ENCODE data around the gene TANC1. TPM values are rescaled to one million over a fixed set of nuclear protein-coding genes. Genes with fewer than 3 reads are reported as not detected.

TANC1 gene
- total RNA-seq, 2 experiments from 2014 or later: 0.31 to 0.33 TPM

DNA sequence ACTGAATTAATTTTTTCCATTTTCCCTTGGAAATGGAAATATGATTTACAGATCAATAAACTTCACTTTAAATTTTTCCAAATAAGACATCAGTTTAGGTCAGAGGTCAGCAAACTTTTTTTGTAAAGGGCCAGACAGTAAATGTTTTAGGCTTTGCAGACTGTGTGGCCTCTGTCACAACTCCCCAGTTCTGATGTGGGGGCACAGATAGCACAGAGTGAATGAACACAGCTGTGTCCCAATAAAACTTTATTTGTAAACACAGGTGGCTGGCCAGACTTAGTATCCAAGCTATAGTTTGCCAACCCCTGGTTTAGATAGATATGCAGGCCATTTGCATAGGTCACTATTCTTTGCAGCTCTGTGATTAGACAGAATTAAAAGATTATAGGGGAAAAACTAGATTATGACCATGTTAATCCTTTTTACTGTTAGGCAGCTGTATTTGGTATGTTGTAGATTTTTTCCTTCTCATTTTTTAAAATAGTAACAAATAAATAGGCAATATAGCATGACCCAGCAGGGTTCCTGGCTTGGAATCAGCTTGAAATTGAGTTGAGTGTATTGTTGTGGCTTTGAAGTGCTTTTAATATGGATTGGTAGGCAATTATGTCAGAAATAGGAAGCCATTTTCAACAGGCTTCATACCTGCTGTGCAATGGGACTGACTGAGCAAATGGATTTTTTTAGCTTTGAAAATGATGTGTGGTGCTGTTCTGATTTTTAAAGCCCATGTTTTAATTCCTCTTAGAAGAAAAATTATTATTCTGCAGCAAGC is 258.4 kb downstream of the TANC1 start:
- no peak overlapping the region for H3K27ac Mint-ChIP-seq
- DNase-seq: no peak
- H3K36me3 Mint-ChIP-seq: peaks cover 3% of the 10 kb centered on the region
- no peaks in the 10 kb centered on the region for H3K27me3 Mint-ChIP-seq
- no peaks in the 10 kb centered on the region for H3K9me3 Mint-ChIP-seq
- H3K4me1 Mint-ChIP-seq: peaks cover 29% of the 10 kb centered on the region
- H3K4me3 Mint-ChIP-seq: no peak overlapping the region
- ATAC-seq (ENCODE audit: low read depth): no peak
- POLR2A ChIA-PET: interaction anchor here (0.7 to 1.1 kb wide), 2 partner anchors 17 to 23 kb away, joined by 3 to 4 read pairs; no protein-coding TSS in a partner anchor

DNA sequence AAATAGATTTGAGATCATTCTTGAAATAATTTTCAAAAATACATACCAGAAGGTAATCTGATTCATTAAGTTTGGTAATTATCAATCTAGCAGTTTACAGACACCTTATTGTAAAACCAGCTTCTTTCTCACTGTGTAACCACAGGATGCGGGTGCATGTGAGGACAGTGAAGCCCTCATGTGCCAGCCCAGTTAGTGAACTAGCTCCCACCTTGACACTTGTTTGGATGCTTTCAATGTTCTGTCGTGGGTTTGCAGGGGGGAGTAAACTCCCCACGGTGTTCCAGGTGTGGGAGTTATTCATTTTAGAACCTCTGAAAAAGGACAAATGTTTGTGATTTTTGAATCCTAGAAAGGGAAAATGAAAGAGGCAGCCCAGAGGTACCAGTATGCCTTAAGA is 259.0 kb downstream of the TANC1 start:
- H3K4me1 Mint-ChIP-seq: peaks cover 29% of the 10 kb centered on the region
- H3K27me3 Mint-ChIP-seq: no peaks in the 10 kb centered on the region
- H3K4me3 Mint-ChIP-seq: no peak overlapping the region
- ATAC-seq (ENCODE audit: low read depth): no peak
- H3K36me3 Mint-ChIP-seq: peaks cover 3% of the 10 kb centered on the region
- no peak for DNase-seq
- no peak overlapping the region for H3K27ac Mint-ChIP-seq
- no peaks in the 10 kb centered on the region for H3K9me3 Mint-ChIP-seq
- POLR2A ChIA-PET: interaction anchor here (0.7 kb wide), 1 partner anchor 22 kb away, joined by 4 read pairs; no protein-coding TSS in a partner anchor

DNA sequence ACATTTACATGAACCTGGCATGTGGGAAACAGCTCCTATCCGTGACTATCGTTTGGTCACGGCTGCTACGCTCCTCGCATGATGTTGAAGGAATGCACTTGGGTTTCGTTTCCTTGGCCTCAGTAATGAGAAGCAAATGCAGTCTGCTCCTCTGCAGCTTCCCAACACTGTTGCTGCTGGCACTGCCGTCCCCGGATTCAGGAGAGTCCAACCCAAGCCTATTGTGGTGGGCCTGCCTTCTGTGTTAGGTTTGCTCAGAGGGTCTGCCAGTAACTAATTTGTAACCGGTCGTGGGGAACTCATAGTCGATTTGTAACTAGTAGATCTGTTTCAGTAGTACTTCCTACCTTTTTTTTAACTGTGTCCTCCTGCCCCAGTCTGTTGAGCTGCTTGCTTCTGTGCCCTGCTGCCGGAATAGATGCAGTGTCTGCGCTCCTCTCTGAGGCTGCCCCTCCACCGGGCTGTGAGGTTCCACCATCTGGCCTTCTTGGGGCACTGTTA is 259.7 kb downstream of the TANC1 start:
- Mint-ChIP-seq H3K9me3 (no peaks in the 10 kb centered on the region), H3K27me3 (no peaks in the 10 kb centered on the region), H3K27ac (no peak overlapping the region), H3K4me3 (no peak overlapping the region), H3K36me3 (peaks cover 3% of the 10 kb centered on the region), H3K4me1 (peaks cover 29% of the 10 kb centered on the region)
- POLR2A ChIA-PET: no interaction called here
- DNase-seq (no peak), ATAC-seq (ENCODE audit: low read depth) (no peak)

DNA sequence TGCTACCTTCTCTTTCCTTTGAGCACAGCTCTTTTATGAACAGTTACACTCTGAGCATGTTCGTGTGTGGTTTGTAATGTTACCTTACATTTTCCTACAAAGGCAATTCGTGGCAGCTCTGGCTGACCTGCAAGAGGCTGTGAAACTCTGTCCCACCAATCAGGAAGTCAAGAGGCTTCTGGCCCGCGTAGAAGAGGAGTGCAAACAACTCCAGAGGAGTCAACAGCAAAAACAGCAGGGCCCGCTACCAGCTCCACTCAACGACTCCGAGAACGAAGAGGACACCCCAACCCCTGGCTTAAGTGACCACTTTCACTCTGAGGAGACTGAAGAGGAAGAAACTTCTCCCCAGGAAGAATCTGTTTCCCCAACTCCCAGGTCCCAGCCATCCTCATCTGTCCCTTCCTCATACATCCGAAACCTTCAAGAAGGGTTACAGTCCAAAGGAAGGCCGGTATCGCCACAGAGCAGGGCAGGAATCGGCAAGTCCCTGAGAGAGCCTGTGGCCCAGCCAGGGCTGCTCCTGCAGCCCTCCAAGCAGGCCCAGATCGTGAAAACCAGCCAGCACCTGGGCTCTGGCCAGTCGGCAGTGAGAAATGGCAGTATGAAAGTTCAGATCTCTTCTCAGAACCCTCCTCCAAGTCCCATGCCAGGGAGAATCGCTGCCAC is 261.2 kb downstream of the TANC1 start:
- H3K9me3 Mint-ChIP-seq: no peaks in the 10 kb centered on the region
- H3K27me3 Mint-ChIP-seq: no peaks in the 10 kb centered on the region
- no peak for DNase-seq
- peaks cover 6% of the 10 kb centered on the region for H3K36me3 Mint-ChIP-seq
- H3K4me1 Mint-ChIP-seq: peaks cover 29% of the 10 kb centered on the region
- no peak overlapping the region for H3K27ac Mint-ChIP-seq
- H3K4me3 Mint-ChIP-seq: no peak overlapping the region
- POLR2A ChIA-PET: no interaction called here
- ATAC-seq (ENCODE audit: low read depth): no peak

DNA sequence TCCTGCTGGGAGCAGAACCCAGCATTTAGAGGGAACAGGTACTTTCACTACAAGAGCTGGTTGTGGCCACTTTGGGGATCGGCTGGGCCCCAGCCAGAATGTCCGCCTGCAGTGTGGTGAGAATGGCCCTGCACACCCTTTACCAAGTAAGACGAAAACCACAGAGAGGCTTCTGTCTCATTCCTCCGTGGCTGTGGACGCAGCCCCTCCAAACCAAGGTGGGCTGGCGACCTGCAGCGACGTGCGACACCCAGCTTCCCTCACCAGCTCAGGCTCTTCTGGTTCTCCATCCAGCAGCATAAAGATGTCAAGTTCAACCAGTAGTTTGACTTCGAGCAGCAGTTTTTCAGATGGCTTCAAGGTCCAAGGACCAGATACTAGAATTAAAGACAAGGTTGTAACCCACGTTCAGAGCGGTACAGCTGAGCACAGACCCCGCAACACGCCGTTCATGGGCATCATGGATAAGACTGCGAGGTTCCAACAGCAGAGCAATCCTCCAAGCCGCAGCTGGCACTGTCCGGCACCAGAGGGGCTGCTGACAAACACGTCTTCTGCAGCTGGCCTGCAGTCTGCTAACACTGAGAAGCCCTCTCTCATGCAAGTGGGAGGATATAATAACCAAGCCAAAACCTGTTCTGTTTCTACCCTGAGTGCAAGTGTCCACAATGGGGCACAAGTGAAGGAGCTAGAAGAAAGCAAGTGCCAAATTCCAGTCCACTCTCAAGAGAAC is 261.9 kb downstream of the TANC1 start:
- H3K36me3 Mint-ChIP-seq: peaks cover 6% of the 10 kb centered on the region
- POLR2A ChIA-PET: no interaction called here
- H3K9me3 Mint-ChIP-seq: no peaks in the 10 kb centered on the region
- peaks cover 29% of the 10 kb centered on the region for H3K4me1 Mint-ChIP-seq
- no peaks in the 10 kb centered on the region for H3K27me3 Mint-ChIP-seq
- DNase-seq (no peak), ATAC-seq (ENCODE audit: low read depth) (no peak)
- no peak overlapping the region for H3K27ac Mint-ChIP-seq
- no peak overlapping the region for H3K4me3 Mint-ChIP-seq

DNA sequence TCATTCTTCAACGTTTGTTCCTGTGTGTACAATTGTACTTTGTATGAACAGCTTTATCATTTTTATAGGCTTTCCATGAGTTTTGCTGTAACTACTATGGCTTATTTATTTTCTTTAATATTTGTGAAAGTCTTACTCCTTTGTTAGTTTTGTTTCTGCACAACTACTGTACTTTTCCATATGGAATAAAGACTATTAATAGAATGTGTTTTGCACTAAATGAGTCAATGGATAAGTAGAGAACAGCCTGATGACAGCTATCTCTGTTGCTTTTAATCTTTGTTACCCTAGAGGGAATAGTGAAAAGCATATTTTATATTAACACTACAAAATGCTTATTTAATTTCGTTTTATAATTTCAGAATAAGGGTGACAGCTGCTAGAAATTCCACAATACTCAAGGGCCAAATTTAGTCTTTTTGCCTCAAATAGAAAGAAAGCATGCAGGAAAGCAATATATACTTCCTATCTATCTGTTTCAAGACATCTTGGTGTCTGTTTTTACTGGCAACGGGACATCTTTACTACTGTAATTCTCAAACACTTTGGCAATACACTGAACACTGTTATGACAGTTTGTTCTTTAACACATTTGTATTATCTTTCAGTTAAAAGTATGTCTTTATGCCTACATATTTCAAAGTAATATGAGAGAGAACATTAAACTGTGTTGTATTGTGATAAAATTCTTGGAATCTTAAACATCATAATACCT is 264.2 kb downstream of the TANC1 start:
- DNase-seq: no peak
- Mint-ChIP-seq H3K9me3 (no peaks in the 10 kb centered on the region), H3K4me1 (peaks cover 16% of the 10 kb centered on the region), H3K36me3 (peaks cover 12% of the 10 kb centered on the region), H3K27ac (no peak overlapping the region), H3K4me3 (no peak overlapping the region), H3K27me3 (no peaks in the 10 kb centered on the region)
- ATAC-seq (ENCODE audit: low read depth): no peak
- POLR2A ChIA-PET: no interaction called here

DNA sequence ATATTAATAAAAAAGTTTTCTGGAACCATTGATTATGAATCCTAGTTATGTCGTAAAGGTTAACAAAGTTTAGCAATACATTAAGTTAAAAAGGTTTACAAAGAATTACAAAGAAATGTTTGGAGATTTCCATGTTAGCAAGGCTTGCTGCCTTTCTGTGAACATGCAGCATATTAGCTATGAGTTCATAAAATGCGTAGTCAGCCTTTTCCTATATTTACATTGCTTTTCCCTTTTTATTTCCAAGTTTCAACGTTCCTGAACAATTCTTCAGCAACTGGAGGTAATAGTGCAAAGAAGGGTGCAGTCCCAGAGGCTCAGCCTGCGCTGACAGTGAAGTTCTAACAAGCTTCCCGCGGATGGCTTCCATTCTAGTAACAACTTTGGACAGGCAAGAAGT is 266.4 kb downstream of the TANC1 start:
- ATAC-seq (ENCODE audit: low read depth) (no peak), DNase-seq (no peak)
- Mint-ChIP-seq H3K36me3 (peaks cover 10% of the 10 kb centered on the region), H3K4me1 (no peaks in the 10 kb centered on the region), H3K4me3 (no peak overlapping the region), H3K27ac (no peak overlapping the region), H3K27me3 (no peaks in the 10 kb centered on the region), H3K9me3 (no peaks in the 10 kb centered on the region)
- POLR2A ChIA-PET: no interaction called here

DNA sequence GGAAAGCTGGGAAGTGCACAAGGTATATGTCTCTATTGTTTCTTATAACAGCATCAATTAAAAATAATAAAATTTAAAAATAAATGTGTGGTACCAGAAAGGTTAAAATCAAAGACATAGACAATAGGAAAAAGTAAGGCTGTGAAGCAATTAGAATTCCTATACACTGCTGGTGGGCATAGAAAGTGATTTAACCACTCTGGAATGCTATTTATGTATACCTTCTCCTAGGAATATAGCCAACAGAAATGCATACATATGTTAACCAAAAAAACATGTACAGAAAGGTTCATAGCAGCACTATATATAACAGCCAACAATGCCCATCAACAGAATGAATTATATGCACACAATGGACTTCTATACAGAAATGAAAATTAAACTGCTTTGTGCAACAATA is 275.1 kb downstream of the TANC1 start:
- no peak overlapping the region for H3K27ac Mint-ChIP-seq
- no peaks in the 10 kb centered on the region for H3K27me3 Mint-ChIP-seq
- peaks cover 30% of the 10 kb centered on the region for H3K36me3 Mint-ChIP-seq
- DNase-seq: no peak
- no peak overlapping the region for H3K4me3 Mint-ChIP-seq
- ATAC-seq (ENCODE audit: low read depth): no peak
- POLR2A ChIA-PET: no interaction called here
- peaks cover 6% of the 10 kb centered on the region for H3K9me3 Mint-ChIP-seq
- peaks cover 1% of the 10 kb centered on the region for H3K4me1 Mint-ChIP-seq

DNA sequence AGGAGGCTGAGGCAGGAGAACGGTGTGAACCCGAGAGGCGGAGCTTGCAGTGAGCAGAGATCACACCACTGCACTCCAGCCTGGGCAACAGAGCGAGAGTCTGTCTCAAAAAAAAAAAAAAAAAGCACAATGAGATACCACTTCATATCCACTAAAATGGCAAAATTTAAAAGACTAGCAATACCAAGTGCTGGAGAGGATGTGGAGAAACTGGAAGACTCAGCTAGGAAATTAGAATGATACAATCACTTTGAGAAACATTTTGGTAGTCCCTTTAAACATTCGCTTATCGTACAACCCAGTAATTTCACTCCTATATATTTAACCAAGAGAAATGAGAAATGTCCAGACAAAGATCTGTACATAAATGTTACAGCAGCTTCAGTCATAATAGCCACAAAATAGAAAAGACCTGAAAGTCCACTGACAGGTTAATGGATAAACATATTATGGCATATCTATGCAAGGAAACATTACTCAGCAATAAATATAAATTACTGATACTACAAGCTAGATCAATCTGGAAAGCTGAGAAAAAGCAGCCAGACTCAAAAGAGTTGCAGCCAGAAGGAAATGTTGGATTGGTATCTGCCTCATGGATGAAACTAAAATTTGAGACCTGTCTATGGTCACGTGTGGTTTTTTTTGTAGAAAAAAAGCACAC is 278.0 kb downstream of the TANC1 start:
- Mint-ChIP-seq H3K27ac (no peak overlapping the region), H3K4me3 (no peak overlapping the region), H3K36me3 (peaks cover 26% of the 10 kb centered on the region), H3K27me3 (no peaks in the 10 kb centered on the region), H3K9me3 (peaks cover 6% of the 10 kb centered on the region), H3K4me1 (peaks cover 4% of the 10 kb centered on the region)
- DNase-seq (no peak), ATAC-seq (ENCODE audit: low read depth) (no peak)
- POLR2A ChIA-PET: no interaction called here

DNA sequence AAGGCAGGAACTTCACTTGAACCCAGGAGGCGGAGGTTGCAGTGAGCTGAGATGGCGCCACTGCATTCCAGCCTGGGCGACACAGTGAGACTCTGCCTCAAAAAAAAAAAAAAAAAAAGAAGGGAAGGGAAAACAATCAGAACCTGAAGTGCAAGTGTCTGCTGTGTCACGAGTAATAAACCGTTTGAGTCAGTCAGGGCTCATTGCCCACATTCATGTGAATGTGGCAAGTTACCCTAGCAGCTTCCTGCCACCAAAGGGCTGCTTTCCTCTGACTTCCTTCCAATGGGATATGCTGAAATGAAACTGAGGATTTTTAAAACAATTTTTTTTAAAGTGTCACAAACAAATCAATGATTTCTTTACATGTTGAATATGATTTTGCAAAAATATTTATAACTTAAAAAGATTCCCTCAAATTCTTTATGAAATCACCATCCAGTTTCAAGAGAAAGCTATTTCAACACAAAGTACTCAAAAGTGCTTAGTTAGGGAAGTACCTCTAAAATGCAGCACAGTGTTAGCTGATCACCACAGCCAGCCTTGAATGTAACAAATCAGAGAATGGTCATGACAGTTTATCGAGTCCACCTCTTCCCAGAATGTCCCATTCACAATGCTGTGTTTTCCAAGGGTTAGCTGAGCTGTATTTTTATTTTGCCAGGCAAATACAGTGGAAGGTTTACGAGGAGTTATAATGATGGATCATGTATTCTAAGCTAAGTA is 281.7 kb downstream of the TANC1 start:
- H3K4me1 Mint-ChIP-seq: peaks cover 2% of the 10 kb centered on the region
- DNase-seq (no peak), ATAC-seq (ENCODE audit: low read depth) (peak; percentile 45)
- POLR2A ChIA-PET: interaction anchor here (0.7 to 1.3 kb wide), 3 partner anchors 23 to 462 kb away, joined by 4 read pairs; partner anchors contain the start of gene MARCHF7
- no peaks in the 10 kb centered on the region for H3K27me3 Mint-ChIP-seq
- H3K4me3 Mint-ChIP-seq: no peak overlapping the region
- no peak overlapping the region for H3K27ac Mint-ChIP-seq
- peaks cover 19% of the 10 kb centered on the region for H3K36me3 Mint-ChIP-seq
- H3K9me3 Mint-ChIP-seq: peaks cover 5% of the 10 kb centered on the region

DNA sequence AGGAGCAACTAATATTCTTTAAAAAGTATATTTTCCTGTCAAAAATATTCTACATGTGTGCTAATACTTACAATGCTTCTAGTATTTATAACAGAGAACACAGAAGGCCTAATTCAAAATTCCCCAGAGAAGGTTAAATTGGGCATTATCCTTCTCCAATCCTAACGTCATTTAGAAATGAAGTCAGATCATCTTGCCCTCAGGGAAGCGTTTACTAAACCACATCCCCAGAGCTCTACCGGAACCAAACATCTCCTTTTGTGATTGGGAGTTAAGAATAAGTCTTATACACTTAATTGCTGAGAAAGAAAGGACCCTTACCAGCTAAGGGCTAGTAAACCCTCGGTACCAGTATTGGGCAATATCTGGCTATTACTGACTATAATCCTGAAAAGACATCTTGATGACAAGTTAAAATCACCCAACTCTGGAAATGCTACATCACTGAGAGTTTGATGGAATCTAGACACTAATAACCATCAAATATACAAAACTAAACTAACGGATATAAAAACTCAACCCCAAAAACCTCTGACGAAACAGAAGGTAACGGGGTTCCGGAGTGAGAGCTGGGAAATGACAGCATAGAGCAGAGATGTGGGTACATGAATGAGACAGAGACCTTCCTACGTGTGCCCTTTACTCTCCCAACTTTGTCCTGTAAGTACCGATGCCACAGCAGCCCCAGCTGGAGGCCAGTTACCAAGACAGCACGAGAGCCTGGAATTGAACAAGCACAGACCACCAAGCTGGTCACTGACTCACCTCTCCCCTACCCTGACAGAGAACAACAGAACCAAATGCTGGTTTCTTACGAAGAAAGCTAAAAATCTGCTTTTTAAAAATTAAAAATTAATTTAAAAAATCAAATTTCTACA is 283.1 kb downstream of the TANC1 start:
- H3K9me3 Mint-ChIP-seq: no peaks in the 10 kb centered on the region
- ATAC-seq (ENCODE audit: low read depth) (no peak), DNase-seq (no peak)
- H3K27me3 Mint-ChIP-seq: no peaks in the 10 kb centered on the region
- POLR2A ChIA-PET: no interaction called here
- peaks cover 12% of the 10 kb centered on the region for H3K36me3 Mint-ChIP-seq
- peaks cover 2% of the 10 kb centered on the region for H3K4me1 Mint-ChIP-seq
- H3K27ac Mint-ChIP-seq: no peak overlapping the region
- H3K4me3 Mint-ChIP-seq: no peak overlapping the region
